Liver (tissue), 9 donors: ENCODE results near the gene MCM7. TPM values are rescaled to one million over a fixed set of nuclear protein-coding genes. Genes with fewer than 3 reads are reported as not detected.

Source experiments
- DNase-seq: peaks from one replicate; pipeline ENCODE4 v3.0.0-alpha.2; 2017; ENCODE audit warnings: low spot score
- H3K27ac ChIP-seq, 2 donors: one replicate each; pipeline ENCODE4 v1.7.0; 2013; ENCODE audit warnings: inconsistent platforms in 2 of 2, low read length in 2 of 2, control low read depth in 1 of 2, low read depth in 1 of 2, mild to moderate bottlenecking in 1 of 2
- H3K27me3 ChIP-seq, 4 donors: one replicate each; pipeline versions ENCODE4 v1.6.1 to v1.7.0; 2013; ENCODE audit warnings: low read length in 3 of 4, inconsistent platforms in 1 of 4, mild to moderate bottlenecking in 1 of 4, moderate library complexity in 1 of 4; ENCODE audit not compliant: control insufficient read depth in 4 of 4, insufficient read depth in 4 of 4
- H3K36me3 ChIP-seq, 4 donors: one replicate each; pipeline versions ENCODE4 v1.6.1 to v1.7.0; 2013; ENCODE audit warnings: low read length in 3 of 4, mild to moderate bottlenecking in 3 of 4, low read depth in 1 of 4, moderate library complexity in 1 of 4; ENCODE audit not compliant: control insufficient read depth in 4 of 4, insufficient read depth in 3 of 4
- H3K4me1 ChIP-seq, 4 donors: one replicate each; pipeline versions ENCODE4 v1.6.1 to v1.7.0; 2013; ENCODE audit warnings: low read length in 3 of 4, mild to moderate bottlenecking in 3 of 4, moderate library complexity in 1 of 4; ENCODE audit not compliant: control insufficient read depth in 4 of 4, insufficient read depth in 4 of 4
- H3K4me3 ChIP-seq, 3 donors: one replicate each; pipeline versions ENCODE4 v1.6.1 to v1.7.0; 2013; ENCODE audit warnings: low read length in 3 of 3, control low read depth in 1 of 3, low read depth in 1 of 3, mild to moderate bottlenecking in 1 of 3
- H3K9ac ChIP-seq, 2 donors: one replicate each; pipeline ENCODE4 v1.7.0; 2013; ENCODE audit warnings: low read length in 2 of 2, mild to moderate bottlenecking in 2 of 2, moderate library complexity in 2 of 2, control low read depth in 1 of 2, low read depth in 1 of 2
- H3K9me3 ChIP-seq, 4 donors: one replicate each; pipeline versions ENCODE4 v1.6.1 to v1.7.0; 2013; ENCODE audit warnings: low read length in 3 of 4; ENCODE audit not compliant: control insufficient read depth in 4 of 4
- ATF3 ChIP-seq: IDR thresholded peaks from 2 replicates; pipeline ENCODE4 v1.6.1; 2016; ENCODE audit warnings: antibody characterized with exemption
- EGR1 ChIP-seq, 2 donors: IDR thresholded peaks; 2 replicates each; pipeline ENCODE4 v1.6.1; 2016 to 2018; ENCODE audit warnings: antibody characterized with exemption in 2 of 2, low read depth in 2 of 2
- FOXA1 ChIP-seq: IDR thresholded peaks from 2 replicates; pipeline ENCODE4 v1.6.1; 2016; ENCODE audit warnings: antibody characterized with exemption
- FOXA2 ChIP-seq: IDR thresholded peaks from 2 replicates; pipeline ENCODE4 v1.6.1; 2016; ENCODE audit warnings: antibody characterized with exemption
- GABPA ChIP-seq, 2 donors: IDR thresholded peaks in 1 of 2; conservative IDR thresholded peaks in 1 of 2; 2 replicates each; pipeline ENCODE4 v1.6.1; 2016; ENCODE audit warnings: antibody characterized with exemption in 2 of 2, mild to moderate bottlenecking in 1 of 2, moderate library complexity in 1 of 2
- HNF4G ChIP-seq: IDR thresholded peaks from 2 replicates; pipeline ENCODE4 v1.6.1; 2016; ENCODE audit warnings: antibody characterized with exemption
- JUND ChIP-seq, 2 donors: IDR thresholded peaks; 2 replicates each; pipeline ENCODE4 v1.6.1; 2016; ENCODE audit warnings: antibody characterized with exemption in 2 of 2
- MAX ChIP-seq: IDR thresholded peaks from 2 replicates; pipeline ENCODE4 v1.6.1; 2016; ENCODE audit warnings: antibody characterized with exemption
- NR2F2 ChIP-seq: IDR thresholded peaks from 2 replicates; pipeline ENCODE4 v1.6.1; 2016; ENCODE audit warnings: antibody characterized with exemption
- RAD21 ChIP-seq, 2 donors: IDR thresholded peaks; 2 replicates each; pipeline ENCODE4 v1.6.1; 2016; ENCODE audit warnings: antibody characterized with exemption in 2 of 2, mild to moderate bottlenecking in 2 of 2
- REST ChIP-seq: IDR thresholded peaks from 2 replicates; pipeline ENCODE4 v1.6.1; 2016; ENCODE audit warnings: antibody characterized with exemption, mild to moderate bottlenecking
- RXRA ChIP-seq, 2 donors: IDR thresholded peaks; 2 replicates each; pipeline ENCODE4 v1.6.1; 2017 to 2018; ENCODE audit warnings: antibody characterized with exemption in 2 of 2, mild to moderate bottlenecking in 1 of 2
- SP1 ChIP-seq: IDR thresholded peaks from 2 replicates; pipeline ENCODE4 v1.6.1; 2018; ENCODE audit warnings: antibody characterized with exemption, mild to moderate bottlenecking
- TAF1 ChIP-seq: conservative IDR thresholded peaks from 2 replicates; pipeline ENCODE4 v1.6.1; 2016; ENCODE audit warnings: antibody characterized with exemption, mild to moderate bottlenecking
- YY1 ChIP-seq: IDR thresholded peaks from 2 replicates; pipeline ENCODE4 v1.6.1; 2016; ENCODE audit warnings: antibody characterized with exemption, mild to moderate bottlenecking
- ZBTB33 ChIP-seq: IDR thresholded peaks from 2 replicates; pipeline ENCODE4 v1.6.1; 2016; ENCODE audit warnings: antibody characterized with exemption
- WGBS: extraction: QIAGEN DNeasy Blood & Tissue Kit; methylation state at CpG from one replicate; pipeline ENCODE4 v1.1.7; 2013; 5-methylcytosine and 5-hydroxymethylcytosine counted together
- polyA plus RNA-seq, 2 donors: library from polyadenylated mRNA; stranded (reverse) in 1 of 2; unstranded in 1 of 2; fragments of 200-250 nt in 1 of 2; fragments of >200 nt in 1 of 2; fragmentation: Nextera tagmentation in 1 of 2; extraction: Ambion mirVana in 1 of 2; gene quantifications; one replicate each; pipeline versions ENCODE4 v1.2.1 to v1.2.3, GENCODE V29; 2013 to 2015
- total RNA-seq, 2 donors: library from RNA; depleted of rRNA; stranded (reverse); fragments of >200 nt; gene quantifications; one replicate each; pipeline ENCODE4 v1.2.3, GENCODE V29; 2014
- donor health status: healthy.
- donor health status: healthy.
- donor health status: healthy.
- donor health status: healthy.
- donor health status: healthy.

MCM7 gene
- total and polyA plus RNA-seq, 4 donors, result 12.6 to 143 (median 17.6) TPM

- no peaks in the 10 kb centered on the region for H3K9me3 ChIP-seq
- no peak overlapping the region for H3K4me3 ChIP-seq
- DNase-seq, result no peak
- H3K9ac ChIP-seq, result peak overlapping the region in 1 of 2 donors; percentile 4
- H3K4me1 ChIP-seq, result peaks cover 9 to 25% (median 17%) of the 10 kb centered on the region in 4 donors
- H3K27me3 ChIP-seq, result no peaks in the 10 kb centered on the region
- 85% methylated on average over 10 of the region's 10 CpGs for WGBS
- H3K36me3 ChIP-seq, result peaks cover 6 to 19% (median 11%) of the 10 kb centered on the region in 4 donors
- TF ChIP-seq MAX, result no peak
- TF ChIP-seq SP1, result peak; percentile 27
- peak; percentile 21 to 23 for TF ChIP-seq RXRA (IDR thresholded peaks at IDR 0.05)
- TF ChIP-seq FOXA2, result no peak
- no peak for TF ChIP-seq EGR1 (IDR thresholded peaks at IDR 0.05; ENCODE audit: low read depth in 2 of 2)
- TF ChIP-seq NR2F2, result peak; percentile 69
- no peak for TF ChIP-seq ATF3
- TF ChIP-seq RAD21 (IDR thresholded peaks at IDR 0.05), result no peak
- no peak for TF ChIP-seq TAF1
- peak; percentile 17 to 31 for TF ChIP-seq JUND (IDR thresholded peaks at IDR 0.05)
- no peak for TF ChIP-seq GABPA (IDR thresholded peaks at IDR 0.05 in 1 of 2, conservative IDR thresholded peaks at IDR 0.05 in 1 of 2)
- peak; percentile 15 for TF ChIP-seq REST
- no peak overlapping the region for H3K27ac ChIP-seq
Observed at GRCh38 chr7:100087055-100087750, 14.0 kb downstream of the MCM7 start.

- Histone ChIP-seq H3K36me3 (peaks cover 0 to 3% (median 1%) of the 10 kb centered on the region in 4 donors), H3K27ac (no peak overlapping the region), H3K4me3 (no peak overlapping the region), H3K4me1 (peaks cover 9 to 34% (median 21%) of the 10 kb centered on the region in 4 donors), H3K9ac (no peak overlapping the region), H3K9me3 (no peaks in the 10 kb centered on the region), H3K27me3 (no peaks in the 10 kb centered on the region)
- no peak for TF ChIP-seq RAD21 (IDR thresholded peaks at IDR 0.05)
- TF ChIP-seq GABPA (IDR thresholded peaks at IDR 0.05 in 1 of 2, conservative IDR thresholded peaks at IDR 0.05 in 1 of 2), result no peak
- no peak for TF ChIP-seq HNF4G
- no peak for TF ChIP-seq FOXA2
- no peak for TF ChIP-seq NR2F2
- no peak for TF ChIP-seq ZBTB33
- TF ChIP-seq FOXA1, result no peak
- TF ChIP-seq JUND (IDR thresholded peaks at IDR 0.05), result no peak
- TF ChIP-seq MAX, result no peak
- no peak for TF ChIP-seq YY1
- TF ChIP-seq SP1, result no peak
- TF ChIP-seq RXRA (IDR thresholded peaks at IDR 0.05), result no peak
- TF ChIP-seq TAF1, result no peak
- TF ChIP-seq EGR1 (IDR thresholded peaks at IDR 0.05; ENCODE audit: low read depth in 2 of 2), result no peak
- no peak for DNase-seq
- WGBS, result 59% methylated on average over 3 of the region's 3 CpGs
Observed at GRCh38 chr7:100085515-100085914, 15.7 kb downstream of the MCM7 start.
